Natural killer cell (primary cell): Measurements from ENCODE around the gene P2RX5. TPM values are rescaled to one million over a fixed set of nuclear protein-coding genes. Genes with fewer than 3 reads are reported as not detected.
A peak's percentile ranks its signal among the peaks of the same experiment; 100 is the strongest.

Experiments
- ATAC-seq, 3 donors: fragments of 150-1000 bp in 2 of 3; fragments of 200-7000 bp in 1 of 3; cut with Tn5 transposase; 1 replicate in 1 of 3; 2 replicates in 2 of 3; pipeline ENCODE4 v1.10.0; 2021; ENCODE audit warnings: mild to moderate bottlenecking in 2 of 3, moderate library complexity in 2 of 3
- DNase-seq, 2 donors: peaks; one replicate each; pipeline versions ENCODE4 v3.0.0 to v3.0.0-alpha.2; 2013 to 2021; ENCODE audit warnings: mixed read lengths in 1 of 2
- H3K27ac ChIP-seq: one replicate; pipeline ENCODE4 v1.5.1; 2013; ENCODE audit warnings: mild to moderate bottlenecking, low read length
- H3K27me3 ChIP-seq: one replicate; pipeline ENCODE4 v1.6.1; 2013; ENCODE audit warnings: low read length; ENCODE audit not compliant: control insufficient read depth, insufficient read depth
- H3K36me3 ChIP-seq: one replicate; pipeline ENCODE4 v1.6.1; 2013; ENCODE audit warnings: low read length; ENCODE audit not compliant: control insufficient read depth, insufficient read depth
- H3K4me1 ChIP-seq: one replicate; pipeline ENCODE4 v1.6.1; 2013; ENCODE audit warnings: low read length; ENCODE audit not compliant: control insufficient read depth, insufficient read depth
- H3K4me3 ChIP-seq: one replicate; pipeline ENCODE4 v1.5.1; 2013; ENCODE audit warnings: low read length
- H3K9me3 ChIP-seq: one replicate; pipeline ENCODE4 v1.6.1; 2013; ENCODE audit warnings: low read length; ENCODE audit not compliant: control insufficient read depth, insufficient read depth
- H3K27ac Mint-ChIP-seq, 2 donors: one replicate each; pipeline ENCODE4 v1.8.0; 2022; ENCODE audit warnings: mild to moderate bottlenecking in 2 of 2, mixed read lengths in 2 of 2, moderate library complexity in 1 of 2
- H3K27me3 Mint-ChIP-seq, 2 donors: one replicate each; pipeline ENCODE4 v1.8.0; 2022; ENCODE audit warnings: low read depth in 2 of 2, mixed read lengths in 2 of 2
- H3K36me3 Mint-ChIP-seq: one replicate; pipeline ENCODE4 v1.8.0; 2022; ENCODE audit warnings: mixed read lengths
- H3K4me1 Mint-ChIP-seq, 2 donors: one replicate each; pipeline ENCODE4 v1.8.0; 2022; ENCODE audit warnings: mixed read lengths in 2 of 2
- H3K4me3 Mint-ChIP-seq: one replicate; pipeline ENCODE4 v1.8.0; 2022; ENCODE audit warnings: mild to moderate bottlenecking, moderate library complexity, mixed read lengths
- H3K9me3 Mint-ChIP-seq, 2 donors: one replicate each; pipeline ENCODE4 v1.8.0; 2022; ENCODE audit warnings: mixed read lengths in 2 of 2
- CTCF ChIP-seq: fragments of 200-600 bp; IDR thresholded peaks from one replicate; pipeline ENCODE4 v1.8.0; 2022; ENCODE audit warnings: antibody characterized with exemption
- WGBS: methylation state at CpG from one replicate; pipeline ENCODE4 v1.1.7; 2013; ENCODE audit warnings: missing lambda C conversion rate; ENCODE audit not compliant: insufficient coverage; 5-methylcytosine and 5-hydroxymethylcytosine counted together
- intact Hi-C: fragments of 100-400 bp; cut with micrococcal nuclease; formaldehyde crosslinking; loops from one replicate; pipeline ENCODE4 v1.14.2; 2022
- total RNA-seq, 4 donors: library from RNA; stranded (reverse); fragments of 120-200 nt in 1 of 4; gene quantifications; one replicate each; pipeline versions ENCODE4 v1.2.3 to v1.2.4, GENCODE V29; 2013 to 2022

The P2RX5 gene
- total RNA-seq, 3 donors from 2014 or later (not counting 1 experiment from before 2014, with no cell fraction given) = 7.8 to 15.4 (median 9.2) TPM

DNA sequence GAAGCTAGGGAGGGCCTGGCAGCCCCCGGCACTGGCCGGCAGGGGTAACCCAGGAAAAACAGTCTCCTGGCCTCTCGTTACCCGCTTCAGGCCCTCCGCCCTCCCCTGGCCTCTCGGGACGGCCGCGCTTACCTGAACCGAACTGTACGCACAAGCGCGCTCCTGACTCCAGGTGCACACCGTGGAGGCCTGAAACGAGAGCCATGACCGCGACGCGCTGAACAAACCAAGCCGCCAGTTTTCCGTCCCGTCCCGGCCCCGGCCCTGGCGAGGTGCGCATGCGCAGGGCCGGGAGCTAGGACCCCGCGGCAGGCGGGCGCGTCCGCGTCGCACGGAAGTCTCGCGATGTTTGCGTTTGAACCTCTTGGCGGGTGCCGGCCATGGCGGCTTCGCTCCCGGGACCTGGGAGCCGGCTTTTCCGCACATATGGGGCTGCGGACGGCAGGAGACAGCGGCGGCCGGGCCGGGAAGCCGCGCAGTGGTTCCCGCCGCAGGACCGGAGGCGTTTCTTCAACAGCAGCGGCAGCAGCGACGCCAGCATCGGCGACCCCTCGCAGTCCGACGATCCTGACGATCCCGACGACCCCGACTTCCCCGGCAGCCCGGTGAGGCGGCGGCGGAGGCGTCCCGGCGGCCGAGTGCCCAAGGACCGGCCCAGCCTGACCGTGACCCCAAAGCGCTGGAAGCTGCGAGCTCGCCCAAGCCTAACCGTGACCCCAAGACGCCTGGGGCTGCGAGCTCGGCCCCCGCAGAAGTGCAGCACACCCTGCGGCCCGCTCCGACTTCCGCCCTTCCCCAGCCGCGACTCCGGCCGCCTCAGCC, 27.8 kb upstream of the P2RX5 start, which contains the start of gene HASPIN:
Gene HASPIN (plus strand): TSS at position 348 of the 822 bp plus-strand sequence. CDS start 33 bp downstream, at position 381.
- Mint-ChIP-seq H3K27ac (peak within 1 kb of the TSS; percentile 21 to 52), H3K27me3 (no peaks in the 10 kb centered on the region), H3K4me1 (peaks cover 18 to 31% of the 10 kb centered on the region in 2 donors), H3K4me3 (peak within 1 kb of the TSS; percentile 88), H3K36me3 (peaks cover under 1% of the 10 kb centered on the region), H3K9me3 (no peaks in the 10 kb centered on the region)
- peak; percentile 92 to 96 (median 96) for ATAC-seq
- intact Hi-C loops = no loop called here
- Histone ChIP-seq H3K27ac (peak within 1 kb of the TSS; percentile 60), H3K4me1 (peaks cover 27% of the 10 kb centered on the region), H3K9me3 (no peaks in the 10 kb centered on the region), H3K27me3 (no peaks in the 10 kb centered on the region), H3K36me3 (peaks cover 11% of the 10 kb centered on the region), H3K4me3 (peak within 1 kb of the TSS; percentile 78)
- TF ChIP-seq CTCF = no peak
- DNase-seq = peak; percentile 89 to 98
- under 1% methylated on average over 98 of the region's 98 CpGs for WGBS

- Mint-ChIP-seq H3K9me3 (no peaks in the 10 kb centered on the region), H3K27ac (peak overlapping the region; percentile 7 to 52), H3K36me3 (peaks cover 6% of the 10 kb centered on the region), H3K4me1 (peaks cover 18 to 31% of the 10 kb centered on the region in 2 donors), H3K27me3 (no peaks in the 10 kb centered on the region), H3K4me3 (peak overlapping the region; percentile 88)
- Histone ChIP-seq H3K4me3 (peak overlapping the region; percentile 78), H3K9me3 (no peaks in the 10 kb centered on the region), H3K27ac (peak overlapping the region; percentile 60), H3K36me3 (peaks cover 16% of the 10 kb centered on the region), H3K27me3 (no peaks in the 10 kb centered on the region), H3K4me1 (peaks cover 27% of the 10 kb centered on the region)
- intact Hi-C loops = no loop called here
- ATAC-seq (no peak), DNase-seq (no peak)
- TF ChIP-seq CTCF = no peak
- 7% methylated on average over 13 of the region's 13 CpGs for WGBS
Measured at GRCh38 chr17:3723188-3723555, 27.2 kb upstream of the P2RX5 start.

DNA sequence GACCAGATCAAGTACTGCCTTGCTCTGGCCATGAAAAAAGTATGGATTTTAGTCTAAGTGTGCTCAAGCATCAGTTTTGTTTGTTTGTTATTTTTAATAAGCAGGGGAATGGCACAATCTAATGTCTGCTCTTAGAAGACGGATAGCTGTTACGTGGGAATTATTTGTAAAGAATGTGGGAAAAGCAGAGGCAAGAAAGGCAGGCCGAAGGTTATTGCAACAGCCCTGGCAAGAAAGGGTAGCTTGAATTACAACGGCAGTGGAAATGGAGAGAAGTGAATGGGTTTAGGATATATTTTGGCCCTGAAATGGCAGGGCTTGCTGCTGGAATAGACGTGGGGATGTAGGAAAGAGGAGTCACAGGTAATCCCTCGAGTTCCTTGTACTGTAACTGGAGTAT, 26.8 kb upstream of the P2RX5 start:
- Histone ChIP-seq H3K36me3 (peaks cover 19% of the 10 kb centered on the region), H3K4me3 (peak overlapping the region; percentile 78), H3K27me3 (no peaks in the 10 kb centered on the region), H3K4me1 (peaks cover 27% of the 10 kb centered on the region), H3K27ac (no peak overlapping the region), H3K9me3 (no peaks in the 10 kb centered on the region)
- intact Hi-C loops = no loop called here
- no peaks in the 10 kb centered on the region for H3K9me3 Mint-ChIP-seq
- H3K27ac Mint-ChIP-seq = peak overlapping the region; percentile 7 to 52
- no peak for DNase-seq
- H3K36me3 Mint-ChIP-seq = peaks cover 11% of the 10 kb centered on the region
- 65% methylated on average over 6 of the region's 6 CpGs for WGBS
- no peak for ATAC-seq
- peaks cover 18 to 31% of the 10 kb centered on the region in 2 donors for H3K4me1 Mint-ChIP-seq
- H3K4me3 Mint-ChIP-seq = peak overlapping the region; percentile 88
- no peak for TF ChIP-seq CTCF
- no peaks in the 10 kb centered on the region for H3K27me3 Mint-ChIP-seq
